AG04449 (cell line): ENCODE results near the gene PRPF8.

Source experiments
- CTCF ChIA-PET: fragments of 350-600 bp; formaldehyde crosslinking; extraction: SDS; loops from one replicate; lab custom pipeline; 2021; ENCODE audit warnings: antibody characterized with exemption; lab: Yijun Ruan, JAX
- POLR2A ChIA-PET: fragments of 400-600, 350-600 bp; formaldehyde crosslinking; extraction: SDS; loops from one replicate; lab custom pipeline; 2020; ENCODE audit warnings: antibody characterized with exemption, inconsistent platforms; lab: Yijun Ruan, JAX
- DNase-seq: peaks from one replicate; pipeline ENCODE4 v3.0.0-alpha.2; 2010; ENCODE audit warnings: low read depth, low spot score
- H3K4me3 ChIP-seq: 2 replicates; pipeline ENCODE4 v1.5.1; 2011; ENCODE audit warnings: low read depth, mild to moderate bottlenecking, control low read depth, low read length
- TF ChIP-seq, protein P1 (sequence below): IDR thresholded peaks from one replicate; pipeline ENCODE4 v1.5.1; 2011; ENCODE audit warnings: mild to moderate bottlenecking, moderate library complexity, low read length, control low read depth, inconsistent platforms; ENCODE audit not compliant: insufficient read depth; ENCODE audit errors: missing control alignments

The PRPF8 gene

DNA sequence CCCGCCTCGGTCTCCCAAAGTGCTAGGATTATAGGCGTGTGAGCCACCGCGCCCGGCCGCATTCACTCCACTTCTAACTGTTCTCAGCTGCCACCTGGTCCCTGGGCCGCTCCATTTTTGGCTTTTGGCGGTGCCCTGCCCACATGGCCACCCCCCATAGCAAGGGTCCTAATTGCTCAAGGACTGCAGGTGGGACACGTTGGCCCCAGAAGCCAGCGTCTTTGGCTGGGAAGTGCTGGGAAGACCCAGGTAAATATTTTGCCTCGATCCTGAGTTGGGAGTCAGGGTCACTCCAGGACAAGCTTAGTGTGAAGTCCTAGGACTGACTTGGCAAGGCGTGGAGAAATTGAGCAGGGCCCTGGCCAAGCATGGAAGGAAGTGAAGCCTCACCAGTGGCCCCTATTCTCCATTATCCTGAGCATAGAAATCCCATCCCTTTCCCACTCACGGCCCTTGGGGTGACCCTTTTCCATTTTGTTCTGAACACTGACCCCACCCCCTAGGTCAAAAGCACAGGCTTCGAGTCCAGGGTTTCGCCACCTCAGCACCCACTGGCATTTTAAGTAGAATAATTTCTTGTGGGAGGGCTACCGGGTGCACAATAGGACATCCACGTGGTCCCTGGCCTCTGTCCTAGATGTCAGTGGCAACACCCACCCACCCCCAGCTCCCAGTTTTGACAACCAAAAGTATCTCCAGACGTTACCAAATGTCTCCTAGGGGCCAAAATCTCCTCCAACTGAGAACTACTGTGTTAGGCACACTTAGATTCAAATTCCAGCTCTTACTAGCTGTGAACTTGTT lies 33.9 kb upstream of the PRPF8 start:
- no peak overlapping the region for H3K4me3 ChIP-seq
- no peak for DNase-seq
- TF ChIP-seq, protein P1, sequence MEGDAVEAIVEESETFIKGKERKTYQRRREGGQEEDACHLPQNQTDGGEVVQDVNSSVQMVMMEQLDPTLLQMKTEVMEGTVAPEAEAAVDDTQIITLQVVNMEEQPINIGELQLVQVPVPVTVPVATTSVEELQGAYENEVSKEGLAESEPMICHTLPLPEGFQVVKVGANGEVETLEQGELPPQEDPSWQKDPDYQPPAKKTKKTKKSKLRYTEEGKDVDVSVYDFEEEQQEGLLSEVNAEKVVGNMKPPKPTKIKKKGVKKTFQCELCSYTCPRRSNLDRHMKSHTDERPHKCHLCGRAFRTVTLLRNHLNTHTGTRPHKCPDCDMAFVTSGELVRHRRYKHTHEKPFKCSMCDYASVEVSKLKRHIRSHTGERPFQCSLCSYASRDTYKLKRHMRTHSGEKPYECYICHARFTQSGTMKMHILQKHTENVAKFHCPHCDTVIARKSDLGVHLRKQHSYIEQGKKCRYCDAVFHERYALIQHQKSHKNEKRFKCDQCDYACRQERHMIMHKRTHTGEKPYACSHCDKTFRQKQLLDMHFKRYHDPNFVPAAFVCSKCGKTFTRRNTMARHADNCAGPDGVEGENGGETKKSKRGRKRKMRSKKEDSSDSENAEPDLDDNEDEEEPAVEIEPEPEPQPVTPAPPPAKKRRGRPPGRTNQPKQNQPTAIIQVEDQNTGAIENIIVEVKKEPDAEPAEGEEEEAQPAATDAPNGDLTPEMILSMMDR, result no peak
- POLR2A ChIA-PET, result interaction anchor here (0.6 kb wide), 1 partner anchor 38 kb away, joined by 3 read pairs; no protein-coding TSS in a partner anchor
- CTCF ChIA-PET, result interaction anchor here (1.1 to 7.2 kb wide), 3 partner anchors 66 to 142 kb away, joined by 3 to 180 read pairs (median 5); no protein-coding TSS in a partner anchor

DNA sequence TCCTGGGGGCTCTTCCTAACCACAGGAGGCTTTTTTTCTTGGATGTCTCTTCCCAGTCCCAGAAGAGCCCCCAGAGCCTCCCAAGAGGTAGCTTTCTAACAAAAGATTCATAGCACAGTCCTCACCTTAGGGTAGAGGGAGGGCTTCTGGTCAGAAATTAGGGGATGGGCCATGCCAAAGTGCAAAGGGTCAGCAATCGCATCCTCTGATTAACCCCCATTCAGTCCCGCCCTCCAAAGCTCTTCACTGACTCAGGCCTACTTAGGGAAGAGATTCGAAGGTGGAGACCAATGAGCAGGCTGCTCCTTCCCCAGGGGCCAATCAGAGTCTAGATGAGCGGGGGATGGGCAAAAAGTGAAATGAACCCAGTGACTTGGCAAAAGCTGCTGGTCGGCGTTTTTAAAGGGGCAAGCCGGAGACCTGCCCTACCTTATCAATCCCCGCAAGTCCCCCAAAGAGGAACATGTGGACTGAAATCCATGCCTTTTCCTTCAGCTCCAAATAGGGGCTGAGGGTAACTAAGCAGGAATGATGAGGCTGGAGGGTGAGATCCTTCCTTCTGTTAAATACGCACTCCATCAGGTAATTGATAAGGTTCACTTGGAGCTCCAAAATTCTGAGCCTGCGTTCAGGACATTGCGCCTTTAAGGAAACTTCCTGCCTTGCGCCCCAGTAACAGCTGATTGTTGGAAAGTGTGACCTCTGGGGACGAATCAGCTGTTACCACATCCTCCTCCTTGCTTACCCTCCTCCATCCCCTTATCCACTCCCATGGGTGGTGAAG lies 32.4 kb upstream of the PRPF8 start:
- ChIA-PET POLR2A (interaction anchor here (1.1 to 3.3 kb wide), 19 partner anchors 10 to 676 kb away, joined by 3 to 16 read pairs (median 9); partner anchors contain the start of genes RILP, RPA1, SERPINF1 and SMYD4), CTCF (interaction anchor here (0.6 to 7.2 kb wide), 15 partner anchors 10 to 308 kb away, joined by 3 to 180 read pairs (median 4); partner anchors contain the start of gene RTN4RL1)
- TF ChIP-seq, protein P1, result no peak

DNA sequence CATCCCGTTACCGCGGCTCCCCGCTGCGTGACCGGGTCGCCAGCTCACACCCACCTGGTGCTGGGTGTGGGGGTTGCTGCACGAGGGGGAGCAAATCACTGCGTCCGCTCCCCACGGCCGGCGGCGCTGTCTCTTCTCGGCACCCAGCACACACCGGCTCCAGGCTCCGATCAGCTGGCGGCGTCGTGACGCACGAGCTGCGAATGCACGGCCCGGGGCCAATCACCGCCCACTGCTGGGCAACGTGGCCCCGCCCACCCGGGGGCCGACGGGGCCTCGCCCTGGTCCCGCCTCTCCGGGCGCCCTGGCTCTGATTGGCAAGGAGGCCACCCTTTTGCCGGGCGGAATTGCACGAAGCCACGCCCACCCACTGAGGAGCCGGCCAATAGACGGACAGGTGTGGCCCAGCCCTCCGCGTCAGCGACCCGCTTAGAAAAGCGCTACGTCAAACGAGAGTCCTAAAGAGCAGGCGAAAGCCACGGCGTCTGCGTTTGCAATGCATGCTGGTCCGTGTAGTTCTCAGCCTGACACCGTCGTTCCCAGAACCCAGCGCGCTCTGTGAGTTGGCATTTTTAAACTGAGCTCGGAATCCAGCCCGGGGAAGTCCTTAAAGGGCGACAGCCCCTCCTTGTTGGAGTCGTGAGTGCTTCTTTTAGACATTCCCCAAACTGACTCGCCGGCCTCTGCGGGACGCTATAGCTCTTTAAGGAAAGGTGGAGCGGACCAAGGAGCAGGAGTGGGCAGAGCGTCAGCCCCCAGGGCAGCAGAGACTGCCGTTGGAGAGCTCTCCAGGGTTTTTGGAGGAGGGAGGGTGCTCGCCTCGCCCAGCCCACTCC lies 31.6 kb upstream of the PRPF8 start:
- POLR2A ChIA-PET, result interaction anchor here (0.6 to 3.3 kb wide), 27 partner anchors 10 to 677 kb away, joined by 3 to 16 read pairs (median 5); partner anchors contain the start of genes RILP, RPA1, SERPINF1 and SMYD4
- CTCF ChIA-PET, result interaction anchor here (0.6 to 7.2 kb wide), 16 partner anchors 9 to 309 kb away, joined by 3 to 180 read pairs (median 4); partner anchors contain the start of gene RTN4RL1
- DNase-seq, result peak; percentile 99
- peak overlapping the region; percentile 97 for H3K4me3 ChIP-seq
- TF ChIP-seq, protein P1, result peak; percentile 31

More for the DNA sequence above, 32.4 kb upstream of the PRPF8 start:
- H3K4me3 ChIP-seq, result peak overlapping the region; percentile 78
- DNase-seq, result peak; percentile 93

DNA sequence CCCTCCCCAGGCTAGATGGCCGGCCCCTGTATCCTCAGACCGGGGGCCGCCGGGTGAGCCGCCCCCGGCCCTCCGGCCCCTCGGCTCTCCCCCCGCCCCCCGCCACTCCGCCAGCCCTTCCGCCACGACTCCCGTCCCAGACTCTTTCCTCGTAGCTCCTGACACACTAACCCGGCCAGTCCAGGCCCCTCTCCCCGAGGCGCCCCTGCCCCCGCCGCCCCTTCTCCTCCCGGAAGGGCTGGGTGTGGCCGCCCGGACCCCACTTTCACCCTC lies 31.1 kb upstream of the PRPF8 start:
- ChIA-PET POLR2A (interaction anchor here (0.7 to 3.3 kb wide), 15 partner anchors 11 to 328 kb away, joined by 3 to 16 read pairs (median 5); partner anchors contain the start of genes RPA1, SERPINF1 and SMYD4), CTCF (interaction anchor here (1.2 to 7.2 kb wide), 5 partner anchors 46 to 142 kb away, joined by 3 to 180 read pairs (median 8); no protein-coding TSS in a partner anchor)
- H3K4me3 ChIP-seq, result peak overlapping the region; percentile 97
- TF ChIP-seq, protein P1, result no peak
- no peak for DNase-seq

DNA sequence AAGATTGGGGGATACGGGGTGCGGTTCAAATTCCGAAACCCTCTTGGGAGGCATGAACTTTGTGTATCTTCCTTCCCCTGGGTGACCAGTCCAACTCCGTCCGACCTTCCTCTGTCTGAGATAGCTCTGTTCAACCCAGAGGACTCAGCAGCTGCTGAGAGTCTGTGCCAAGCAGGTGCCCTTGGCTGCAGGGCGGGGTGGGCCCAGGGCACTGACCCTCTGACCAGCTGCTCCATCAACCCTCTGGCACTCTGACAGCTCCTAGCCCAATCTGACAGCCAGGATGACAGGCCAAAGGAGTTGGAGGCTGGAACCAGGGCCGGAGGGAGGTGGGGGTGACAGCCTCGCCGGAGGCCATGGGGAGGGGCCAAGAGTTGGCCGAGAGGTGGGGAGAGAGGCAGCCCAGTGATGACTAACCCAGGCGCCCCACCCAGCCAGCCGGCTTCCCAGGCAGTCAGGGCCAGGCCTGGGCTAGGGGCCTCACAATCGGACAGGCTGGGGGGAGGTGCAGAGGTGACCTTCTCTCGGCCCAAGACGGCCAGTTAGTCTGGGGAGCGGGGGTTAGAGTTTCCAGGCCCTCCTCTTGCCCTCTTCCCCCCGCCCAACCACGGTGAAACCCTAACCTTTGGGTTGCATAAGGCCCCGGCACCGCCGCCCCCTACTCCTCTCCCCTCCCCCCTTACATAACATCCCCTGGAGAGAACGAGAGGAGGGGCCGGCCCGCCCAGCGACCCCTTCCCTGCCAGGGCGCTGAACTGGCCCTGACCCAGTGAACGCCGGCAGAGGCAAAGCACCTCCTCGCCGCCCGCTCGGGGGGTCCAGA lies 30.5 kb upstream of the PRPF8 start:
- H3K4me3 ChIP-seq, result peak overlapping the region; percentile 97
- DNase-seq, result peak; percentile 57
- ChIA-PET CTCF (interaction anchor here (0.9 to 7.2 kb wide), 8 partner anchors 46 to 69 kb away, joined by 3 to 180 read pairs (median 6); no protein-coding TSS in a partner anchor), POLR2A (interaction anchor here (0.6 to 3.3 kb wide), 15 partner anchors 11 to 329 kb away, joined by 3 to 16 read pairs (median 5); partner anchors contain the start of gene RILP)
- TF ChIP-seq, protein P1, result no peak
